Karpas-422 (cell line): ENCODE measurements around the gene CD1C. TPM values are rescaled to one million over a fixed set of nuclear protein-coding genes. Genes with fewer than 3 reads are reported as not detected.
"Not testable (repeated sequence)": the region's sequence is repeated elsewhere in the genome, so short reads cannot be mapped to it uniquely, and the experiment has no call there.

Experiments
- DNase-seq: peaks from one replicate; pipeline ENCODE4 v3.0.0-alpha.2; 2015
- H2AFZ ChIP-seq: fragments of 200-600 bp; sonication (generic); 2 replicates; pipeline ENCODE4 v1.6.1; 2014; ENCODE audit warnings: antibody characterized with exemption, low read length, mixed read lengths
- H3K27ac ChIP-seq: fragments of 200-600 bp; sonication (generic); 2 replicates; pipeline ENCODE4 v1.5.1; 2014; ENCODE audit warnings: mild to moderate bottlenecking, low read length, moderate library complexity
- H3K27me3 ChIP-seq: fragments of 200-600 bp; sonication (generic); 2 replicates; pipeline ENCODE4 v1.6.1; 2014; ENCODE audit warnings: low read length, mixed read lengths
- H3K36me3 ChIP-seq: fragments of 200-600 bp; sonication (generic); 2 replicates; pipeline ENCODE4 v1.6.1; 2014; ENCODE audit warnings: low read length, mixed read lengths; ENCODE audit not compliant: insufficient read depth
- H3K4me1 ChIP-seq: fragments of 200-600 bp; sonication (generic); 2 replicates; pipeline ENCODE4 v1.6.1; 2014; ENCODE audit warnings: mild to moderate bottlenecking, low read length, mixed read lengths
- H3K4me2 ChIP-seq: fragments of 200-600 bp; sonication (generic); 2 replicates; pipeline ENCODE4 v1.6.1; 2014; ENCODE audit warnings: low read length, low read depth, mild to moderate bottlenecking; ENCODE audit not compliant: poor library complexity, severe bottlenecking
- H3K4me3 ChIP-seq: fragments of 200-600 bp; sonication (generic); 2 replicates; pipeline ENCODE4 v1.5.1; 2014; ENCODE audit warnings: mild to moderate bottlenecking, antibody characterized with exemption, low read length, mixed read lengths
- H3K79me2 ChIP-seq: fragments of 200-600 bp; sonication (generic); 2 replicates; pipeline ENCODE4 v1.6.1; 2014; ENCODE audit warnings: mild to moderate bottlenecking, low read length, mixed read lengths
- H3K9ac ChIP-seq: fragments of 200-600 bp; sonication (generic); 2 replicates; pipeline ENCODE4 v1.6.0; 2014; ENCODE audit warnings: low read length
- H3K9me2 ChIP-seq: fragments of 200-600 bp; sonication (generic), shearing (Covaris generic); replicated peaks from 2 replicates; pipeline ENCODE4 v1.6.0; 2014; ENCODE audit warnings: mild to moderate bottlenecking, low read length, moderate library complexity; ENCODE audit not compliant: insufficient read depth
- H3K9me3 ChIP-seq: fragments of 300-700, 200-600 bp; sonication (generic); 2 replicates; pipeline ENCODE4 v1.6.1; 2014; ENCODE audit warnings: low read length, mixed read lengths
- H4K20me1 ChIP-seq: fragments of 200-600 bp; sonication (generic); 2 replicates; pipeline ENCODE4 v1.6.1; 2014; ENCODE audit warnings: mild to moderate bottlenecking, antibody characterized with exemption, low read length, low read depth; ENCODE audit not compliant: insufficient read depth
- total RNA-seq: library from RNA; depleted of rRNA; stranded (reverse); fragments of >200 nt; shearing (Covaris generic); gene quantifications from 2 replicates; pipeline ENCODE4 v1.2.3, GENCODE V29; 2014; ENCODE audit warnings: low replicate concordance; rRNA removed

The CD1C gene
- total RNA-seq, result 59.4 and 60.1 TPM in 2 replicates

DNA sequence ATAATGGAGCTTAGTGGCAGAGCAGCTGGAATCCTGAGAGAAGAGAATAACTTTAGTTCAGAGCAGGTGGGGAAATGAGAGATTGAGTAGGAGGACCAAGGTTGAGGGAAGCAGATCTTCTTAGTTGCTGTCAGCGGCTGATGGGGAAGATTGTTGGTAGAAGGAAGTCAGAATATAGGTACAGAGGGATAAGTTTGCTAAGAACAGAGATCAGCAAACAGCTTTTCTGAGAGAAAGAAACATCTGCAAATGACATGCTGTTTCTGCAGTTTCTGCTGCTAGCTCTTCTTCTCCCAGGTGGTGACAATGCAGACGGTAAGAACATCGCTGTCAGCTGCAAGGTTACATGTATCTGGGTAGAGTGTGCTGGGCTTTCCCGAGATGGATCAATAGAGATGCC, at the start of gene CD1C:
Gene CD1C (plus strand): TSS at position 113 of the 400 bp plus-strand sequence. CDS start 142 bp downstream, at position 255.
- H3K27ac ChIP-seq, result peak within 1 kb of the TSS; percentile 59
- H3K9me3 ChIP-seq, result no peaks in the 10 kb centered on the region
- peak within 1 kb of the TSS; percentile 74 for H3K4me2 ChIP-seq
- H3K79me2 ChIP-seq, result no peaks in the 10 kb centered on the region
- no peaks in the 10 kb centered on the region for H3K9me2 ChIP-seq
- no peaks in the 10 kb centered on the region for H3K27me3 ChIP-seq
- peak within 1 kb of the TSS; percentile 59 for H3K4me3 ChIP-seq
- peak within 1 kb of the TSS; percentile 52; the same call in 1 of the 2 replicates for H2AFZ ChIP-seq
- no peaks in the 10 kb centered on the region for H3K36me3 ChIP-seq
- peaks cover 68% of the 10 kb centered on the region for H3K4me1 ChIP-seq
- DNase-seq, result peak; percentile 54
- no peaks in the 10 kb centered on the region for H4K20me1 ChIP-seq
- peak within 1 kb of the TSS; percentile 57 for H3K9ac ChIP-seq

GRCh38 chr1:158246650-158247049, 43.1 kb upstream of the CD1C start:
- Histone ChIP-seq H3K9me3 (no peaks in the 10 kb centered on the region), H3K9me2 (no peaks in the 10 kb centered on the region), H3K4me2 (no peak overlapping the region), H3K4me3 (no peak overlapping the region), H3K27ac (no peak overlapping the region), H3K27me3 (no peaks in the 10 kb centered on the region), H3K9ac (no peak overlapping the region), H3K36me3 (no peaks in the 10 kb centered on the region), H3K4me1 (peaks cover 17% of the 10 kb centered on the region), H4K20me1 (no peaks in the 10 kb centered on the region), H3K79me2 (no peaks in the 10 kb centered on the region), H2AFZ (no peak overlapping the region)
- peak; percentile 64 for DNase-seq

GRCh38 chr1:158248118-158248517, 41.6 kb upstream of the CD1C start:
- Histone ChIP-seq H3K27ac (no peak overlapping the region), H3K9me3 (no peaks in the 10 kb centered on the region), H3K27me3 (no peaks in the 10 kb centered on the region), H3K36me3 (no peaks in the 10 kb centered on the region), H3K4me2 (peak overlapping the region; percentile 0), H2AFZ (peak overlapping the region; percentile 62), H3K4me3 (no peak overlapping the region), H4K20me1 (no peaks in the 10 kb centered on the region), H3K4me1 (peaks cover 17% of the 10 kb centered on the region), H3K9me2 (no peaks in the 10 kb centered on the region), H3K9ac (no peak overlapping the region), H3K79me2 (no peaks in the 10 kb centered on the region)
- peak; percentile 53 for DNase-seq

GRCh38 chr1:158248771-158249170, 41.0 kb upstream of the CD1C start:
- Histone ChIP-seq H4K20me1 (no peaks in the 10 kb centered on the region), H3K4me1 (peaks cover 17% of the 10 kb centered on the region), H3K4me2 (no peak overlapping the region), H2AFZ (no peak overlapping the region), H3K79me2 (no peaks in the 10 kb centered on the region), H3K9me3 (no peaks in the 10 kb centered on the region), H3K27me3 (no peaks in the 10 kb centered on the region), H3K9me2 (no peaks in the 10 kb centered on the region), H3K36me3 (no peaks in the 10 kb centered on the region), H3K9ac (no peak overlapping the region), H3K4me3 (no peak overlapping the region), H3K27ac (no peak overlapping the region)
- no peak for DNase-seq

DNA sequence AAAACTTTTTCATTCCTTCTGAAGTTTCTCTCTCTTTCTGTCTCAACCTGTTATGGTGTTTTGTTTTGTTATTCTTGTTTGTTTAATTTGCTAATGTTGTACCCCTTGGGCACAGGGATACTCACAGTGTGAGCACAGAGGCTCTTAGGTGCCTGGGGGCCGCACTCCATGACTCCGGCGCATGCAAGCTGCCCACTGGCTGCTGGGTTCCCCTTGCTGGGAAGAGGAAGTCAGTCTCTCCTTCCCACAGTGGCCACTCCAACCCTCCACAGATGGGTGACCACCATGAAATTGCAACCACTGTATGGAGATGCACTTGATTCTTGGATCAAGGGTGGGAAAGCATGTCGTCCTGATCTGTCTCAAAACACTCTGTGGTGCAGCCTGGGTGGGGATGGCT, 40.1 kb upstream of the CD1C start:
- Histone ChIP-seq H3K4me2 (no peak overlapping the region), H3K4me1 (peaks cover 17% of the 10 kb centered on the region), H3K4me3 (no peak overlapping the region), H3K27ac (no peak overlapping the region), H3K27me3 (no peaks in the 10 kb centered on the region), H4K20me1 (no peaks in the 10 kb centered on the region), H3K36me3 (no peaks in the 10 kb centered on the region), H3K9me3 (no peaks in the 10 kb centered on the region), H3K79me2 (no peaks in the 10 kb centered on the region), H3K9me2 (no peaks in the 10 kb centered on the region), H2AFZ (no peak overlapping the region), H3K9ac (no peak overlapping the region)
- no peak for DNase-seq

DNA sequence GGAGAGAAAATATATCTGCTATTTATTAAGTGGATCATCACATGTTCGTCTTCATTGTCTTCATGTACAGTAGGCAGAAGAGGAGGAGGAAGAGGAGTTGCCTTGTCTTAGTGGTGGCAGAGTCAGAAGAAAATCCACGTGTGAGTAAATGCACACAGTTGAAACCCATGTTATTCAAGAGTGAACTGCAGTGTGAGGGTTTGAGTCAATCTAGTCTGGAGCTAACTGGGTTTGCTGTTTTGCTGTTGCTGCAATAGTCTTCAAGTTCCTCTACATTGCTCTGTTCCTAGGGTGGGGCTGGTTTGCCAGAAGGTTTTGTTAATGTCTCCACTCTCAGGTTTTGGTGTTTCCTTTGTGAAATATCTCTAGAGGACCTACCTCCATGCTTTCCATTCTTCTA, 38.6 kb upstream of the CD1C start:
- H3K9ac ChIP-seq, result no peak overlapping the region
- H3K79me2 ChIP-seq, result no peaks in the 10 kb centered on the region
- no peaks in the 10 kb centered on the region for H4K20me1 ChIP-seq
- H3K4me1 ChIP-seq, result peaks cover 17% of the 10 kb centered on the region
- H3K4me2 ChIP-seq, result no peak overlapping the region
- no peak overlapping the region for H2AFZ ChIP-seq
- no peak overlapping the region for H3K4me3 ChIP-seq
- H3K9me3 ChIP-seq, result no peaks in the 10 kb centered on the region
- H3K36me3 ChIP-seq, result no peaks in the 10 kb centered on the region
- DNase-seq, result no peak
- H3K27me3 ChIP-seq, result no peaks in the 10 kb centered on the region
- H3K27ac ChIP-seq, result no peak overlapping the region
- H3K9me2 ChIP-seq, result no peaks in the 10 kb centered on the region

GRCh38 chr1:158255656-158256055, 34.1 kb upstream of the CD1C start:
- Histone ChIP-seq H2AFZ (no peak overlapping the region), H3K27ac (no peak overlapping the region), H3K4me2 (no peak overlapping the region), H3K36me3 (no peaks in the 10 kb centered on the region), H3K4me1 (peaks cover 6% of the 10 kb centered on the region), H3K9me2 (no peaks in the 10 kb centered on the region), H4K20me1 (no peaks in the 10 kb centered on the region), H3K4me3 (no peak overlapping the region), H3K9me3 (no peaks in the 10 kb centered on the region), H3K9ac (no peak overlapping the region), H3K27me3 (no peaks in the 10 kb centered on the region), H3K79me2 (no peaks in the 10 kb centered on the region)
- no peak for DNase-seq

- not testable (repeated sequence) for DNase-seq, H3K9me3 ChIP-seq, H3K4me2 ChIP-seq, H3K4me3 ChIP-seq, H3K9ac ChIP-seq, H3K27ac ChIP-seq, H3K27me3 ChIP-seq, H3K36me3 ChIP-seq, H3K79me2 ChIP-seq, H3K9me2 ChIP-seq, H4K20me1 ChIP-seq, H3K4me1 ChIP-seq, H2AFZ ChIP-seq
Measured at GRCh38 chr1:158256747-158257146, 33.0 kb upstream of the CD1C start.

GRCh38 chr1:158257888-158258287, 31.8 kb upstream of the CD1C start:
- H3K27ac ChIP-seq, result no peak overlapping the region
- DNase-seq, result no peak
- H3K4me1 ChIP-seq, result peaks cover 6% of the 10 kb centered on the region
- H3K9ac ChIP-seq, result no peak overlapping the region
- H3K79me2 ChIP-seq, result no peaks in the 10 kb centered on the region
- H4K20me1 ChIP-seq, result no peaks in the 10 kb centered on the region
- H3K4me2 ChIP-seq, result no peak overlapping the region
- no peak overlapping the region for H2AFZ ChIP-seq
- H3K4me3 ChIP-seq, result no peak overlapping the region
- H3K9me2 ChIP-seq, result no peaks in the 10 kb centered on the region
- H3K36me3 ChIP-seq, result no peaks in the 10 kb centered on the region
- H3K9me3 ChIP-seq, result no peaks in the 10 kb centered on the region
- no peaks in the 10 kb centered on the region for H3K27me3 ChIP-seq
